Anterior cingulate cortex (tissue), 58 donors: ENCODE measurements around the gene KASH5.
A peak's percentile ranks its signal among the peaks of the same experiment; 100 is the strongest.
"Not testable (repeated sequence)": the region's sequence is repeated elsewhere in the genome, so short reads cannot be mapped to it uniquely, and the experiment has no call there.

Experiments
- DNase-seq, 58 donors: peaks; one replicate each; lab custom pipeline; 2025; lab: John Stamatoyannopoulos, UW

KASH5 gene

GRCh38 chr19:49361438-49362047 is 26.5 kb upstream of the KASH5 start:
- peak in 2 of 58 donors; percentile 11 to 25 for DNase-seq

GRCh38 chr19:49362048-49362928 is 25.8 kb upstream of the KASH5 start, which contains the start of gene TEAD2:
TSS of gene TEAD2 (minus strand) at chr19:49362416. CDS start at chr19:49360075, 2,341 bp downstream.
- DNase-seq: peak in 1 of 58 donors; percentile 16

- DNase-seq: no peak
Measured at GRCh38 chr19:49362929-49363267, 25.2 kb upstream of the KASH5 start.

GRCh38 chr19:49363268-49364082 is 24.6 kb upstream of the KASH5 start, which contains the start of gene DKKL1:
TSS of gene DKKL1 (plus strand) at chr19:49363877. CDS start at chr19:49363999, 122 bp downstream.
- peak in 29 of 58 donors; percentile 1 to 73 (median 16) for DNase-seq

GRCh38 chr19:49364083-49364737 is 23.8 kb upstream of the KASH5 start:
- no peak for DNase-seq

- no peak for DNase-seq
Measured at GRCh38 chr19:49366110-49366509, 21.9 kb upstream of the KASH5 start.

- DNase-seq: no peak
Measured at GRCh38 chr19:49368711-49369358, 19.2 kb upstream of the KASH5 start.

GRCh38 chr19:49371184-49371583 is 16.9 kb upstream of the KASH5 start:
- DNase-seq: no peak

- DNase-seq: not testable (repeated sequence)
Measured at GRCh38 chr19:49373174-49373573, 14.9 kb upstream of the KASH5 start.

GRCh38 chr19:49374665-49375434 is 13.2 kb upstream of the KASH5 start:
- DNase-seq: no peak

- DNase-seq: no peak
Measured at GRCh38 chr19:49378512-49378911, 9.5 kb upstream of the KASH5 start.

GRCh38 chr19:49380391-49380790 is 7.7 kb upstream of the KASH5 start:
- DNase-seq: no peak

GRCh38 chr19:49382639-49383038 is 5.4 kb upstream of the KASH5 start:
- no peak for DNase-seq

- no peak for DNase-seq
Measured at GRCh38 chr19:49383599-49383998, 4.5 kb upstream of the KASH5 start.

- no peak for DNase-seq
Measured at GRCh38 chr19:49389406-49389805, 1.4 kb downstream of the KASH5 start.

- DNase-seq: no peak
Measured at GRCh38 chr19:49390131-49390928, 2.3 kb downstream of the KASH5 start.

GRCh38 chr19:49390929-49391359 is 2.9 kb downstream of the KASH5 start:
- DNase-seq: no peak
